Subcutaneous adipose tissue (tissue), 4 donors: ENCODE measurements around the gene TMEM51. TPM values are rescaled to one million over a fixed set of nuclear protein-coding genes. Genes with fewer than 3 reads are reported as not detected.

Experiments
- total RNA-seq, 4 donors: library from RNA; depleted of rRNA; stranded (reverse); fragments of >200 nt; gene quantifications; one replicate each; pipeline ENCODE4 v1.1.0, GENCODE V29; 2016
- TF ChIP-seq, protein P1 (sequence below): fragments of 450-650 bp; IDR thresholded peaks from one replicate; pipeline ENCODE4 v1.5.1; 2016; ENCODE audit warnings: low read depth, mild to moderate bottlenecking, control low read depth, antibody characterized with exemption, moderate library complexity

TMEM51 gene
- total RNA-seq, 4 donors from 2014 or later = 0.94 to 8.5 (median 1.1) TPM

DNA sequence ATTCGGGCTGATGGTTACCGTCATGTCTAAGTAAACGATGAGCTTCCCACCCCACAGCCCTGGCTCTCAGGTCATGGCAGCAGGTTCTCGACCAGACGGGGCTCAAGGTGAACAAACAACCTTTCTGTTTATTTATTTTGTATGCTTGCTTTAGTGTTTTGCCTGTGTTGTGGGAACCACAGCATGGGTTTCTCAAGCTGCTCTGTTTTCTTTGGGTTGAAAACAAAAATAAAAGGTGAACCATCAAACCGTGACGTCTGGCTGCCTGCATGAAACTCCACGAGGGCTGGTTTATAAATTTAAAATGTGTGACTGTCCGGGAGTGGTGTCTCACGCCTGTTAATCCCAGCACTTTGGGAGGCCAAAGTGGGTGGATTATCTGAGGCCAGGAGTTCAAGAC lies 28.0 kb downstream of the TMEM51 start:
- TF ChIP-seq, protein P1, sequence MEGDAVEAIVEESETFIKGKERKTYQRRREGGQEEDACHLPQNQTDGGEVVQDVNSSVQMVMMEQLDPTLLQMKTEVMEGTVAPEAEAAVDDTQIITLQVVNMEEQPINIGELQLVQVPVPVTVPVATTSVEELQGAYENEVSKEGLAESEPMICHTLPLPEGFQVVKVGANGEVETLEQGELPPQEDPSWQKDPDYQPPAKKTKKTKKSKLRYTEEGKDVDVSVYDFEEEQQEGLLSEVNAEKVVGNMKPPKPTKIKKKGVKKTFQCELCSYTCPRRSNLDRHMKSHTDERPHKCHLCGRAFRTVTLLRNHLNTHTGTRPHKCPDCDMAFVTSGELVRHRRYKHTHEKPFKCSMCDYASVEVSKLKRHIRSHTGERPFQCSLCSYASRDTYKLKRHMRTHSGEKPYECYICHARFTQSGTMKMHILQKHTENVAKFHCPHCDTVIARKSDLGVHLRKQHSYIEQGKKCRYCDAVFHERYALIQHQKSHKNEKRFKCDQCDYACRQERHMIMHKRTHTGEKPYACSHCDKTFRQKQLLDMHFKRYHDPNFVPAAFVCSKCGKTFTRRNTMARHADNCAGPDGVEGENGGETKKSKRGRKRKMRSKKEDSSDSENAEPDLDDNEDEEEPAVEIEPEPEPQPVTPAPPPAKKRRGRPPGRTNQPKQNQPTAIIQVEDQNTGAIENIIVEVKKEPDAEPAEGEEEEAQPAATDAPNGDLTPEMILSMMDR = no peak

DNA sequence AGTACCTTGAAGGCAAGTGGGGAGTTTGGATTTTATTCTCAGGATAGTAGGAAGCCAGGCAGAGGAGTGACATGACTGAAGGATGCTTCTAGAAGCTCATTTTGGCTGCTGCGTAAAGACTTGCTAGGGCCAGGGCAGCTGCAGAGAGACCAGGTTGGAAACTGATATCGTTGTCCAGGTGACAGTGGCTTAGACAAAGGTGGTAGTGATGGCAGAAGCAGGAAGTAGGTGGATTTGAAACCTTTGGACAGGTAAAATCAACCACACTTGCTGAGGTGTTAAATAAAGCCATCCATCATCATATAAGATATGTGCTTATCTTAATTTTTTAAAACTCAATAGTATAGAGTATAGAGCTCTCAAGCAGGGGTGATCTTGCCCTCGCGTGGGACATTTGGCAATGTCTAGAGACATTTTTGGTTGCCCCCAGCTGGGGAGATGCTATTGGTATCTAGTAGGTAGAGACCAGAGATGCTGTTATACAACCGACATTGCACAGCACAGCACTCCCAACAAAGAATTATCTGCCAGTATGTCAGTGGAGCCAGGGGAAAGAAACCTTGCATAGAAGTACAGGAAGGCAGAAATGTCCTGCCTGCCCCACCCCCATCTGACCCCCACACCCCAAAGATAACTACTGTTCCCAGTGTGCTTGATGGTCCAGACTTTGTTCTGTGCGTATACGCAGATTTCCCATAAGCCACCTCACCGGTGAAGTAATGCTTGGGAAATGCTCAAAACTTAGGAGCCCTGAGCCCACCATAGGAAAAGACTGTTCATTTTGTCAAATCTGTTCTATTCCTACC lies 31.1 kb downstream of the TMEM51 start:
- TF ChIP-seq, protein P1 = no peak

DNA sequence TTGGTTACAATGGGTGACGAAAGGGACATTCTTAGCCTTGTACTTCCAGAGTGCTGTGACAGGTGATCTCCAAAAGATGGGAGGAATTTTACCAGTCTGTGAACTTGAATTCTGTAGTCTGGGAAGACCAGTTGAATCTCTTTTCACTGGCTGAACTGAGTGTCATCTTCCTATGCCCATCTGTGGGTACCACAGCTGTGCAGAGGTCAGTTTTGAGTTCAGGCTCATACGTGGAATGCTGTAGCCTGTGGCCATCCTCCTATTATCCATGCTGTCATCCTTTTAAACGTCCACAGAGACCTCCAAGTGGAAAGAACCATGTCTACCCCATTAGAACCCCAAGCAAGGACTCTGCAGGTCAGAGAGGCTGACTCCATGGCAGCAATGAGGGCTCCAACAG lies 32.1 kb downstream of the TMEM51 start:
- TF ChIP-seq, protein P1 = no peak

DNA sequence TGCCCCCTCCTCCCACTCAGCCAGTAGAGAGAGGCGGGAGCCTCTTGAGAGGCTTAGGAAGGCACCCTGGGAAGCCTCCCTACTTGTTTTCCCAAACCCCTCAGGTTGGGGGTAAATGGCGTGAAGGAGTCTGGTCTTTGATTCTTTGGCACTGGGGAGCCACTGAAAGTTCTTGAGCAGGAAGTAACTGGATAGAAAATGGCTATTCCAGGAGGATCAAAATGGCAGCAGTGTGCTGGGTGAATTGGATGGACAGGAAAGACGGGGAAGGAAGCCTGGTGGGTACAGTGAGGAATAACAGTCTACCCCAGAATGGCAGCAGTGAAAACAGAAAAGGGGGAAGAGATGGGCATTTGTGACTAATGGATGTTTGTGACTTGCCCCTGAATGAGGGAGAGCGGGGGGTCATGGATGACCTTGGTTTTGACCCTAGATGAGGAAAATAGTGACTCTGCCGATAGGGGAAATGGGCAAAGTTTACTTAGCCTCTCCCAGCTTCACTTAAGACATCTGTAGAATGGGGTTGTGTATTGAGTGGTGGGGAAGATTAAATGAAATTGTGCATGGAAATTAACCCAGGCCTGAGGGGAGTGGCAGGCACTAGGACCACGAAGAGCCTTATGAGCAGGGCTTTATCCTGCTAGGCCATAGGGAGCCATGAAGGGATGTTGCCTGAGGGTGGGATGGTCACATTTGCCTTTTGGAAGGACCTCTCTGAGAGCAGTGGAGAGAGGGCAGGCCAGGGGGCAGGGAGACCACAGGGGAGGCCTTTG lies 32.7 kb downstream of the TMEM51 start:
- TF ChIP-seq, protein P1 = no peak

DNA sequence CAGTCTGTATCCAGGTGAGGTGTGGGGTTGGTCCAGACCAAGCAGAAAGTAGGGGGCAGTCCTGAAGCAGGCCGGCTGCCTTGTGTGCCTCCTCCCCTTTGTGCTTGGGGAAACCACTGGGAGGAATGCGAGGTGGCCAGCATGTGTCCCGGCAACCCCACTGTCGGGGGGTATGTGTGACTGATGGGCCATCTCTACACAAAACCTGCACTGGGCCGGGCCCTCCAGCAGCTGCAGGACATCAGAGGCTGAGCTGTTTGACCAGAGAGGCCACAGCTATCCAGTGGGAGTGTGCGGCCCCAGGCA lies 33.3 kb downstream of the TMEM51 start:
- TF ChIP-seq, protein P1 = no peak

DNA sequence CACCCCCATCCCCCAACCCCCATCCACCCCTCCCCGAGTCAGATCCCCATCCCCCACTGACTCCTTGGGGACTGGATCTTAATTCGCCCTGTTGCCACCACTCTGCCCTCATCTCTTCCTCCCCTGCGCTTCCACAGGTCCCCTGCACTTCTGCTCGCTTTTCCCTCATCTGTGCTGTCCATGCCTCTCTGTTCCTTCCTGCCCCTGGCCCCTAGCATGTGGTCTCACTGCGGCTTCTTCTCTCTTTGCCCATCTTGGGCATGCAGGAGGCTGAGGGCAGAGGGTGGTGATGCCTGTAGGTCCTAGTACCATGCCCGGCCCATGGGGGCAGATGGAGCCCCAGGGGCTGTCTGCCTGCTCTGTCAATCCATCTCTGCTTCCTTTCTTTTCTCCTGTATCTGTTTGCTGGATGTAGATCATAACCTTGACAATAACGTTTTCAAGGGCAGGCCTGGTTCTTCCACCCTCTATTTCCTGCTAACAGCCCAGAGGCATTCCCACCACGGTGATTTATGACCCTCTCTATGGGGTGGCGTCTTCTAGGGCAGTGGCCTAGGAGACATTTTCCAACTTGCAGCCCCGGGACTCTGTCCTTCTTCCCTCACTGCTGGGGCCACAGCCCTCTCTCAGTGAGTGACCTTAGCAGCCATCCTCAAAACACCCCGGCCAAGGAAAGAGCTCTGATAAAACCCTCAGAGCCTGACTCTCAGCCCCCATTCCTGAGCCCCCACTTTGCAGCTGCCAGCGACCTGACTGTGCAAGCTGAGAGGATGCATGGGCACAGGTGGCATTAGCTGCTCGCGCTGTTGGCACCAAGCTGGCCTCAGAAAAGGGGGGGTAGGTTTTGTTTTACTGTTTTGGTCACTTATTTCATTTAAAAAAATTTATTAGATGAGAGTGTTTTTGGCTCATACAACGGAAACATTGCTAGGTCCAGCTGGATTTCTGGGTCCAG lies 33.9 kb downstream of the TMEM51 start:
- TF ChIP-seq, protein P1 = no peak
